IMR-90 (cell line): ENCODE results near the gene TTC39B. TPM values are rescaled to one million over a fixed set of nuclear protein-coding genes. Genes with fewer than 3 reads are reported as not detected.
A peak's percentile ranks its signal among the peaks of the same experiment; 100 is the strongest.

ENCODE experiments used
- ATAC-seq: fragments of 200-7000 bp; cut with Tn5 transposase; 2 replicates; pipeline ENCODE4 v1.9.1; 2020; ENCODE audit warnings: low read depth, mild to moderate bottlenecking, moderate library complexity
- BruUV-seq: library from RNA; stranded (reverse); fragments of 400-500 nt; replicated peaks from 2 replicates; lab custom pipeline; 2021; lab: Mats Ljungman, UMichigan
- CTCF ChIA-PET: fragments of 300-600 bp; formaldehyde crosslinking; extraction: SDS; loops from one replicate; lab custom pipeline; 2021; ENCODE audit warnings: antibody characterized with exemption; lab: Yijun Ruan, JAX
- POLR2A ChIA-PET: fragments of 300-600 bp; sonication (Branson Sonifier 250); formaldehyde crosslinking; loops from one replicate; lab custom pipeline; 2022; ENCODE audit warnings: antibody characterized with exemption; ENCODE audit not compliant: unreplicated experiment; lab: Charles Lee
- DNase-seq: peaks from one replicate; pipeline ENCODE4 v3.0.0; 2013
- H2AFZ ChIP-seq: replicated peaks from 2 replicates; pipeline ENCODE3; 2013; ENCODE audit warnings: low read length, mild to moderate bottlenecking; ENCODE audit not compliant: poor library complexity
- H2AK5ac ChIP-seq: 2 replicates; pipeline ENCODE4 v1.6.1; 2013; ENCODE audit warnings: low read depth, low read length, inconsistent platforms
- H2AK9ac ChIP-seq: replicated peaks from 2 replicates; pipeline ENCODE3; 2013; ENCODE audit warnings: mild to moderate bottlenecking, low read depth, low read length, moderate library complexity; ENCODE audit not compliant: poor library complexity
- H2BK120ac ChIP-seq: 2 replicates; pipeline ENCODE4 v1.6.1; 2013; ENCODE audit warnings: low read depth, low read length, inconsistent platforms
- H2BK15ac ChIP-seq: 3 replicates; pipeline ENCODE4 v1.6.1; 2013; ENCODE audit warnings: low read depth, low read length, inconsistent platforms
- H2BK20ac ChIP-seq: 2 replicates; pipeline ENCODE4 v1.6.1; 2013; ENCODE audit warnings: low read depth, mild to moderate bottlenecking, inconsistent platforms, low read length, moderate library complexity
- H2BK5ac ChIP-seq: 2 replicates; pipeline ENCODE4 v1.6.1; 2013; ENCODE audit warnings: mild to moderate bottlenecking, low read depth, low read length, inconsistent platforms; ENCODE audit not compliant: poor library complexity, severe bottlenecking
- H3K14ac ChIP-seq: replicated peaks from 2 replicates; pipeline ENCODE4 v1.6.1; 2013; ENCODE audit warnings: low read depth, low read length, inconsistent platforms
- H3K18ac ChIP-seq: 2 replicates; pipeline ENCODE4 v1.6.1; 2013; ENCODE audit warnings: low read depth, low read length, control low read depth
- H3K23ac ChIP-seq: 2 replicates; pipeline ENCODE4 v1.6.1; 2013; ENCODE audit warnings: low read depth, low read length, inconsistent platforms
- H3K27ac ChIP-seq: 2 replicates; pipeline ENCODE4 v1.5.1; 2013; ENCODE audit warnings: mild to moderate bottlenecking, control low read depth, low read length; ENCODE audit not compliant: insufficient read depth
- H3K27me3 ChIP-seq: 2 replicates; pipeline ENCODE4 v1.6.1; 2013; ENCODE audit warnings: low read length; ENCODE audit not compliant: control insufficient read depth, insufficient read depth
- H3K36me3 ChIP-seq: 2 replicates; pipeline ENCODE4 v1.6.1; 2013; ENCODE audit warnings: low read length, mixed read lengths; ENCODE audit not compliant: control insufficient read depth, insufficient read depth
- H3K4ac ChIP-seq: 2 replicates; pipeline ENCODE4 v1.6.1; 2013; ENCODE audit warnings: low read depth, low read length, inconsistent platforms
- H3K4me1 ChIP-seq: 2 replicates; pipeline ENCODE4 v1.6.1; 2013; ENCODE audit warnings: low read length, mixed read lengths; ENCODE audit not compliant: control insufficient read depth, insufficient read depth
- H3K4me2 ChIP-seq: 2 replicates; pipeline ENCODE4 v1.6.1; 2013; ENCODE audit warnings: low read depth, mild to moderate bottlenecking, control low read depth, low read length, moderate library complexity
- H3K4me3 ChIP-seq: 2 replicates; pipeline ENCODE4 v1.5.1; 2013; ENCODE audit warnings: low read depth, mild to moderate bottlenecking, control low read depth, low read length, moderate library complexity; ENCODE audit not compliant: insufficient read depth
- H3K56ac ChIP-seq: 2 replicates; pipeline ENCODE4 v1.6.1; 2013; ENCODE audit warnings: low read length, inconsistent platforms; ENCODE audit not compliant: insufficient read depth; ENCODE audit errors: extremely low read depth
- H3K79me1 ChIP-seq, 2 experiments: 2 replicates each; pipeline ENCODE4 v1.6.1; 2013; ENCODE audit warnings: low read length in 2 of 2, inconsistent platforms in 1 of 2, low read depth in 1 of 2
- H3K9ac ChIP-seq: 2 replicates; pipeline ENCODE4 v1.6.1; 2013; ENCODE audit warnings: low read depth, low read length, control low read depth
- H3K9me1 ChIP-seq: 2 replicates; pipeline ENCODE4 v1.6.1; 2013; ENCODE audit warnings: low read length, inconsistent platforms; ENCODE audit not compliant: insufficient read depth
- H3K9me3 ChIP-seq: 2 replicates; pipeline ENCODE4 v1.6.1; 2013; ENCODE audit warnings: low read length; ENCODE audit not compliant: control insufficient read depth, insufficient read depth
- H4K20me1 ChIP-seq: 2 replicates; pipeline ENCODE4 v1.6.1; 2013; ENCODE audit warnings: low read length, inconsistent platforms; ENCODE audit not compliant: insufficient read depth
- H4K5ac ChIP-seq: 2 replicates; pipeline ENCODE4 v1.6.1; 2013; ENCODE audit warnings: mild to moderate bottlenecking, low read depth, low read length, control low read depth
- H4K8ac ChIP-seq, 2 experiments: 2 replicates each; pipeline ENCODE4 v1.6.1; 2013; ENCODE audit warnings: low read depth in 2 of 2, low read length in 2 of 2, control low read depth in 1 of 2, inconsistent platforms in 1 of 2
- H4K91ac ChIP-seq: 2 replicates; pipeline ENCODE4 v1.6.1; 2013; ENCODE audit warnings: low read depth, low read length, inconsistent platforms; ENCODE audit not compliant: insufficient read depth
- CHD1 ChIP-seq: IDR thresholded peaks from 2 replicates; pipeline ENCODE4 v1.6.1; 2012; ENCODE audit warnings: low read depth, low read length, improper control_type of control experiment
- ELK1 ChIP-seq: fragments of 150-350 bp; IDR thresholded peaks from 2 replicates; pipeline ENCODE4 v1.6.1; 2016; ENCODE audit warnings: low read depth, mild to moderate bottlenecking, low read length, moderate library complexity, borderline replicate concordance
- RAD21 ChIP-seq: IDR thresholded peaks from 2 replicates; pipeline ENCODE4 v1.6.1; 2012; ENCODE audit warnings: low read length, improper control_type of control experiment
- SMC3 ChIP-seq: fragments of 150-350 bp; IDR thresholded peaks from 2 replicates; pipeline ENCODE4 v1.6.1; 2016; ENCODE audit warnings: low read depth, mild to moderate bottlenecking, antibody characterized with exemption, low read length, moderate library complexity
- WGBS, 2 experiments: methylation state at CpG; one replicate each; pipeline versions ENCODE4 v1.1.5 to v1.1.7; 2013; ENCODE audit warnings: missing lambda C conversion rate in 2 of 2; ENCODE audit not compliant: insufficient read length in 1 of 2; ENCODE audit errors: extremely low coverage in 2 of 2; 5-methylcytosine and 5-hydroxymethylcytosine counted together
- dilution Hi-C: fragments of 300-500 bp; cut with HindIII; formaldehyde crosslinking; loops from one replicate; pipeline ENCODE4 v1.14.3; 2018; ENCODE audit warnings: low sequenced_read_pairs; ENCODE audit not compliant: unreplicated experiment
- in situ Hi-C: fragments of 300-500 bp; cut with MboI; formaldehyde crosslinking; loops from 3 replicates; pipeline ENCODE4 v1.14.3; 2019; ENCODE audit warnings: low sequenced_read_pairs, inconsistent platforms, mixed read lengths
- intact Hi-C: fragments of 100-400 bp; cut with micrococcal nuclease; formaldehyde crosslinking; loops from 2 replicates; pipeline ENCODE4 v1.10.0; 2022
- polyA plus RNA-seq, 3 experiments: library from polyadenylated mRNA; depleted of rRNA; stranded (reverse); fragments of >200 nt; gene quantifications; 2 replicates each; pipeline ENCODE4 v1.2.3, GENCODE V29; 2012; ENCODE audit warnings: low replicate concordance in 1 of 3
- total RNA-seq: library from RNA; depleted of rRNA; stranded (reverse); fragments of >200 nt; gene quantifications from 2 replicates; pipeline ENCODE4 v1.2.3, GENCODE V29; 2012
- TF ChIP-seq, protein P1 (sequence below): conservative IDR thresholded peaks from 2 replicates; pipeline ENCODE4 v1.5.1; 2012; ENCODE audit warnings: mild to moderate bottlenecking, low read depth, low read length, improper control_type of control experiment

The TTC39B gene
- total and polyA plus RNA-seq, 2 of the 4 experiments (the other 2 are of a cell fraction), result 2.5 to 12.2 TPM

GRCh38 chr9:15231788-15232635 is 75.0 kb downstream of the TTC39B start:
- Histone ChIP-seq H3K27ac (no peak overlapping the region), H3K4me3 (no peak overlapping the region)
- POLR2A ChIA-PET, result no interaction called here

More at GRCh38 chr9:15231788-15232635, 75.0 kb downstream of the TTC39B start:
- dilution Hi-C loops, result no loop called here
- ATAC-seq, result peak; percentile 59
- in situ Hi-C loops, result no loop called here
- Histone ChIP-seq H4K8ac (no peak overlapping the region), H3K56ac (no peak overlapping the region), H2BK5ac (no peak overlapping the region), H3K4ac (no peak overlapping the region), H4K91ac (no peak overlapping the region), H3K9ac (no peak overlapping the region), H2BK120ac (no peak overlapping the region), H3K9me3 (no peaks in the 10 kb centered on the region; the same call in 1 of the 2 replicates), H3K36me3 (no peaks in the 10 kb centered on the region), H3K4me1 (no peaks in the 10 kb centered on the region), H2BK15ac (no peak overlapping the region), H3K18ac (no peak overlapping the region), H2AK5ac (no peak overlapping the region), H3K23ac (no peak overlapping the region), H3K14ac (no peak overlapping the region), H4K5ac (no peak overlapping the region), H3K9me1 (peaks cover 3% of the 10 kb centered on the region; the same call in 1 of the 2 replicates), H2AK9ac (no peak overlapping the region), H2AFZ (no peak overlapping the region), H3K79me1 (peaks cover 2 to 14% of the 10 kb centered on the region in 2 experiments; a peak in 2 of 4 replicates), H4K20me1 (no peaks in the 10 kb centered on the region), H3K27me3 (no peaks in the 10 kb centered on the region), H3K4me2 (no peak overlapping the region), H2BK20ac (no peak overlapping the region)
- DNase-seq, result no peak
- TF ChIP-seq RAD21, result peak; percentile 35; the same call in 1 of the 2 replicates
- TF ChIP-seq ELK1, result no peak
- TF ChIP-seq, protein P1, sequence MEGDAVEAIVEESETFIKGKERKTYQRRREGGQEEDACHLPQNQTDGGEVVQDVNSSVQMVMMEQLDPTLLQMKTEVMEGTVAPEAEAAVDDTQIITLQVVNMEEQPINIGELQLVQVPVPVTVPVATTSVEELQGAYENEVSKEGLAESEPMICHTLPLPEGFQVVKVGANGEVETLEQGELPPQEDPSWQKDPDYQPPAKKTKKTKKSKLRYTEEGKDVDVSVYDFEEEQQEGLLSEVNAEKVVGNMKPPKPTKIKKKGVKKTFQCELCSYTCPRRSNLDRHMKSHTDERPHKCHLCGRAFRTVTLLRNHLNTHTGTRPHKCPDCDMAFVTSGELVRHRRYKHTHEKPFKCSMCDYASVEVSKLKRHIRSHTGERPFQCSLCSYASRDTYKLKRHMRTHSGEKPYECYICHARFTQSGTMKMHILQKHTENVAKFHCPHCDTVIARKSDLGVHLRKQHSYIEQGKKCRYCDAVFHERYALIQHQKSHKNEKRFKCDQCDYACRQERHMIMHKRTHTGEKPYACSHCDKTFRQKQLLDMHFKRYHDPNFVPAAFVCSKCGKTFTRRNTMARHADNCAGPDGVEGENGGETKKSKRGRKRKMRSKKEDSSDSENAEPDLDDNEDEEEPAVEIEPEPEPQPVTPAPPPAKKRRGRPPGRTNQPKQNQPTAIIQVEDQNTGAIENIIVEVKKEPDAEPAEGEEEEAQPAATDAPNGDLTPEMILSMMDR, result peak; percentile 48
- TF ChIP-seq CHD1, result no peak
- peak; percentile 15; the same call in 1 of the 2 replicates for TF ChIP-seq SMC3
- intact Hi-C loops, result no loop called here
- CTCF ChIA-PET, result interaction anchor here (0.6 to 1.1 kb wide), 2 partner anchors 9 to 20 kb away, joined by 3 to 4 read pairs; no protein-coding TSS in a partner anchor
- BruUV-seq, result no TSS peak
- WGBS, 2 experiments, result no CpG with 5 or more reads among the region's 13 CpGs
